Activated B cell treated with CpG ODN at 0.5 μM for 24 hours (primary cell): Measurements from ENCODE around the gene NDUFA1. TPM values are rescaled to one million over a fixed set of nuclear protein-coding genes. Genes with fewer than 3 reads are reported as not detected.
"Not testable (repeated sequence)": the region's sequence is repeated elsewhere in the genome, so short reads cannot be mapped to it uniquely, and the experiment has no call there.

Experiments used
- ATAC-seq: fragments of 200-7000 bp; cut with Tn5 transposase; one replicate; pipeline ENCODE4 v1.10.0; 2021; ENCODE audit warnings: low read depth, mild to moderate bottlenecking, moderate library complexity
- CTCF ChIA-PET: fragments of 350-600 bp; sonication (Branson Sonifier 250); formaldehyde crosslinking; loops from one replicate; lab custom pipeline; 2021; ENCODE audit warnings: antibody characterized with exemption; lab: Charles Lee
- POLR2A ChIA-PET: fragments of 350-600 bp; sonication (Branson Sonifier 250); formaldehyde crosslinking; loops from one replicate; lab custom pipeline; 2021; ENCODE audit warnings: antibody characterized with exemption; lab: Charles Lee
- DNase-seq: peaks from one replicate; pipeline ENCODE4 v3.0.0; 2022
- H3K27ac Mint-ChIP-seq: one replicate; pipeline ENCODE4 v1.8.0; 2020; ENCODE audit warnings: mixed read lengths
- H3K27me3 Mint-ChIP-seq: one replicate; pipeline ENCODE4 v1.8.0; 2021; ENCODE audit warnings: mixed read lengths
- H3K36me3 Mint-ChIP-seq: one replicate; pipeline ENCODE4 v1.8.0; 2021; ENCODE audit warnings: low read depth, mixed read lengths
- H3K4me1 Mint-ChIP-seq: one replicate; pipeline ENCODE4 v1.8.0; 2021; ENCODE audit warnings: mixed read lengths
- H3K4me3 Mint-ChIP-seq: one replicate; pipeline ENCODE4 v1.8.0; 2020; ENCODE audit warnings: mild to moderate bottlenecking, mixed read lengths
- H3K9me3 Mint-ChIP-seq: one replicate; pipeline ENCODE4 v1.8.0; 2020; ENCODE audit warnings: mixed read lengths
- CTCF ChIP-seq: fragments of 200-600 bp; IDR thresholded peaks from one replicate; pipeline ENCODE4 v1.8.0; 2022; ENCODE audit warnings: antibody characterized with exemption, mild to moderate bottlenecking
- intact Hi-C: fragments of 100-400 bp; cut with micrococcal nuclease; formaldehyde crosslinking; loops from one replicate; pipeline ENCODE4 v1.15.1; 2024
- total RNA-seq: library from RNA; stranded (reverse); gene quantifications from 2 replicates; pipeline ENCODE4 v1.2.3, GENCODE V29; 2022

The NDUFA1 gene
- total RNA-seq = 65.3 and 88.0 TPM in 2 replicates

GRCh38 chrX:119871599-119872395, at the start of gene NDUFA1, which contains the start of gene RNF113A:
TSS of gene NDUFA1 (plus strand) at chrX:119871832. CDS start at chrX:119871912, 80 bp downstream.
TSS of gene RNF113A (minus strand) at chrX:119871733. CDS start at chrX:119871613, 120 bp downstream.
- intact Hi-C loops = loop anchor here (1.0 to 10.0 kb wide), 9 partner anchors 18 to 477 kb away; partner anchors contain the start of genes NKAP, NKRF, RPL39 and SLC25A43
- no peak for TF ChIP-seq CTCF
- Mint-ChIP-seq H3K9me3 (no peaks in the 10 kb centered on the region), H3K27ac (peak within 1 kb of the TSS; percentile 98), H3K4me3 (peak within 1 kb of the TSS; percentile 96), H3K27me3 (no peaks in the 10 kb centered on the region), H3K4me1 (peaks cover 23% of the 10 kb centered on the region), H3K36me3 (peaks cover 16% of the 10 kb centered on the region)
- ChIA-PET CTCF (interaction anchor here (1.3 kb wide), 1 partner anchor 113 kb away, joined by 3 read pairs; the partner anchor contains the start of gene SOWAHD), POLR2A (interaction anchor here (0.6 to 3.6 kb wide), 14 partner anchors 10 to 690 kb away, joined by 3 to 41 read pairs (median 4); partner anchors contain the start of genes RPL39, SEPTIN6, SLC25A5 and SOWAHD)
- DNase-seq (peak; percentile 75), ATAC-seq (peak; percentile 92)

DNA sequence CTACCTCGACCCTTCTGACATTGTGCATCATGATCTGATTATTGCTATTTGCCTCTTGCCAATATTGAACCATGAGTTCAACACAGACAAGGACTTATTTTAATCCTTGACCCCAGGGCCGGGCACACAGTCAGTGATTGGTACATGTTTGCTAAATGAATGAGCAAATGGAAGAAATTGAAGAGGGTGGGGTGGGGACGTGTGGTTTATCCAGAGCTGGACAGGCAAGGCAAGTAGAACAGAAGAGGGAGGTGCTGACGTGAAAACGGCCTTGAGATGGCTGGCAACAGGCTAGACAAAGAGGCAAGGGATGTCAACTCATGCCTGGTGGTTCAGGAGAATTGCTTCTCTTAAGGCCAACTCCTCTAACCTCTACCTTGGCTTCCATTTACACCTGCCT, 47.4 kb upstream of the NDUFA1 start:
- intact Hi-C loops, CTCF ChIA-PET: not testable (repeated sequence)

GRCh38 chrX:119826399-119826959, 45.2 kb upstream of the NDUFA1 start:
- Mint-ChIP-seq H3K4me3 (no peak overlapping the region), H3K4me1 (peaks cover 10% of the 10 kb centered on the region), H3K27ac (no peak overlapping the region), H3K36me3 (peaks cover 19% of the 10 kb centered on the region), H3K27me3 (no peaks in the 10 kb centered on the region), H3K9me3 (no peaks in the 10 kb centered on the region)
- TF ChIP-seq CTCF = no peak
- DNase-seq = no peak
- ChIA-PET CTCF (no interaction called here), POLR2A (no interaction called here)
- intact Hi-C loops = loop anchor here (5.0 kb wide), 1 partner anchor 34 kb away; the partner anchor contains the start of gene RPL39
- ATAC-seq = no peak

More for the DNA sequence above, 47.4 kb upstream of the NDUFA1 start:
- H3K4me3 Mint-ChIP-seq, H3K9me3 Mint-ChIP-seq, POLR2A ChIA-PET, H3K27me3 Mint-ChIP-seq, H3K36me3 Mint-ChIP-seq, H3K27ac Mint-ChIP-seq, DNase-seq, ATAC-seq: not testable (repeated sequence)
- peaks cover 15% of the 10 kb centered on the region for H3K4me1 Mint-ChIP-seq

DNA sequence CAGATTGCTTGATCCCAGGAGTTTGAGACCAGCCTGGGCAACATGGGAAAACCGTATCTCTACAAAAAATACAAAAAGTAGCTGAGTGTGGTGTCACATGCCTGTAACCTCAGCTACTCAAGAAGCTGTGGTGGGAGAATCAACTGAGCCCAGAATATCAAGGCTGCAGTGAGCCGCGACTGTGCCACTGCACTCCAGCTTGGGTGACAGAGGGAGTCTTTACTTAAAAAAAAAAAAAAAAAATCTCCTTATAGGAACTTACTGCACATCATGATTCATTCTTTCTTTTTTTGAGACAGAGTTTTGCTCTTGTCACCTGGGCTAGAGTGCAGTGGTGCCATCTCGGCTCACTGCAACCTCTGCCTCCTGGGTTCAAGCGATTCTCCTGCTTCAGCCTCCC, 43.2 kb upstream of the NDUFA1 start:
- ATAC-seq (no peak), DNase-seq (no peak)
- intact Hi-C loops = loop anchor here (5.0 kb wide), 1 partner anchor 36 kb away; the partner anchor contains the start of gene RPL39
- H3K36me3 Mint-ChIP-seq = peaks cover 28% of the 10 kb centered on the region
- H3K27me3 Mint-ChIP-seq = no peaks in the 10 kb centered on the region
- no peak overlapping the region for H3K4me3 Mint-ChIP-seq
- H3K27ac Mint-ChIP-seq = no peak overlapping the region
- ChIA-PET POLR2A (no interaction called here), CTCF (no interaction called here)
- no peaks in the 10 kb centered on the region for H3K4me1 Mint-ChIP-seq
- no peaks in the 10 kb centered on the region for H3K9me3 Mint-ChIP-seq
- TF ChIP-seq CTCF = no peak

GRCh38 chrX:119833905-119834304, 37.7 kb upstream of the NDUFA1 start:
- intact Hi-C loops = no loop called here
- Mint-ChIP-seq H3K9me3 (no peaks in the 10 kb centered on the region), H3K27me3 (no peaks in the 10 kb centered on the region), H3K4me1 (no peaks in the 10 kb centered on the region), H3K27ac (no peak overlapping the region), H3K36me3 (peaks cover 65% of the 10 kb centered on the region), H3K4me3 (no peak overlapping the region)
- no peak for DNase-seq
- no peak for TF ChIP-seq CTCF
- POLR2A ChIA-PET = no interaction called here
- CTCF ChIA-PET = no interaction called here
- ATAC-seq = no peak
